AG04449 (cell line): ENCODE results near the gene PPARA.

ENCODE experiments used
- CTCF ChIA-PET: fragments of 350-600 bp; formaldehyde crosslinking; extraction: SDS; loops from one replicate; lab custom pipeline; 2021; ENCODE audit warnings: antibody characterized with exemption; lab: Yijun Ruan, JAX
- POLR2A ChIA-PET: fragments of 400-600, 350-600 bp; formaldehyde crosslinking; extraction: SDS; loops from one replicate; lab custom pipeline; 2020; ENCODE audit warnings: antibody characterized with exemption, inconsistent platforms; lab: Yijun Ruan, JAX
- DNase-seq: peaks from one replicate; pipeline ENCODE4 v3.0.0-alpha.2; 2010; ENCODE audit warnings: low read depth, low spot score
- H3K4me3 ChIP-seq: 2 replicates; pipeline ENCODE4 v1.5.1; 2011; ENCODE audit warnings: low read depth, mild to moderate bottlenecking, control low read depth, low read length
- CTCF ChIP-seq: IDR thresholded peaks from one replicate; pipeline ENCODE4 v1.5.1; 2011; ENCODE audit warnings: mild to moderate bottlenecking, moderate library complexity, low read length, control low read depth, inconsistent platforms; ENCODE audit not compliant: insufficient read depth; ENCODE audit errors: missing control alignments

Gene PPARA

DNA sequence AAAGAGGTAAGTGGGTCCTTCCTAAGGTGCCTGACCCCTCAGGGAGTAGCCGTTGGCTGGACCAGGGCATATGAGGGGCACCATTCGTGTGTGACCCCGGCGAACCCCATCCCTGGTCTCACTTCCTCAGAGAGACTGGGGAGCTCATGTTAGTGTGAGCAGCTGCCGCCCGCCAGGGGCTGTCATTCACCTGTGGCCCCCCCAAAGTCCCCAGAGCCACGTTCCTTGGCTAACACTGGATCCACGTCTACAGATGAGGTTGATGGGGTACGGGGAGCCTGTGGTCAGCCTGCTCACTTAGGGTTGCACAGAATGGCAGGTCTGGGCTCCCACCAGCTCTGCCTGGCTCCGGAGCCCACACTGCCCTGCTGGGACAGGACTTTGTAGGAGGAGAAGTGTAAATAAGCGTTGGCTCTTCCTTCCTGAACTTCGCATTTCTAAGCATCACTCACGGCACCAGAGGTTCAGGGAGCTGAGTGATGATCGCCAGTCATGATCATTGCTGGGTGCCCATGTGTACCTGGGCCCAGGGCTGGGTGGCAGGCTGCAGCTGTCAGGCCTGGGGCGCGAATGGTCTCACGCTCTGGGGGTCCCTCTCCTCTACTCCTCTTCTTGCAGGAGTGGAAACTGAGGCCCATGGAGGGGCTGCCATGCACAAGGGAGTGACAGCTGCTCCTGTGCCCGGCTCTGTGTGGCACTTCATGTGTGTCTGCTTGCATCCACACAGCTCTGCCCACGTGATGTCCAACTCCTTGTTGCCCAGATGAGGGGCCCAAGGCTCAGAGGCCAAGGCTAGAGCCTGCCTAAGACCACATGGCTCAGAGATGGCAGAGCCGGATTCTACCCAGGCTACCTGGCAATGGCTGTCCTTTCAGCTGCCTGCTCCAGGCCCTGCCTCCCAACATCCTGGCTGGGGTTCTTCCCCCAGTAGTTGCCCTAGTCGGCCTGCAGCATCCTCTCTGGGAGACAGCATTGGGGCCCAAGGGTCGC lies 128.6 kb downstream of the PPARA start:
- CTCF ChIA-PET, result interaction anchor here (2.2 kb wide), 1 partner anchor 11 kb away, joined by 9 read pairs; the partner anchor contains the start of gene TTC38
- no peak for DNase-seq
- H3K4me3 ChIP-seq, result no peak overlapping the region
- no peak for TF ChIP-seq CTCF
- POLR2A ChIA-PET, result interaction anchor here (0.8 kb wide), 1 partner anchor 10 kb away, joined by 3 read pairs; no protein-coding TSS in a partner anchor

DNA sequence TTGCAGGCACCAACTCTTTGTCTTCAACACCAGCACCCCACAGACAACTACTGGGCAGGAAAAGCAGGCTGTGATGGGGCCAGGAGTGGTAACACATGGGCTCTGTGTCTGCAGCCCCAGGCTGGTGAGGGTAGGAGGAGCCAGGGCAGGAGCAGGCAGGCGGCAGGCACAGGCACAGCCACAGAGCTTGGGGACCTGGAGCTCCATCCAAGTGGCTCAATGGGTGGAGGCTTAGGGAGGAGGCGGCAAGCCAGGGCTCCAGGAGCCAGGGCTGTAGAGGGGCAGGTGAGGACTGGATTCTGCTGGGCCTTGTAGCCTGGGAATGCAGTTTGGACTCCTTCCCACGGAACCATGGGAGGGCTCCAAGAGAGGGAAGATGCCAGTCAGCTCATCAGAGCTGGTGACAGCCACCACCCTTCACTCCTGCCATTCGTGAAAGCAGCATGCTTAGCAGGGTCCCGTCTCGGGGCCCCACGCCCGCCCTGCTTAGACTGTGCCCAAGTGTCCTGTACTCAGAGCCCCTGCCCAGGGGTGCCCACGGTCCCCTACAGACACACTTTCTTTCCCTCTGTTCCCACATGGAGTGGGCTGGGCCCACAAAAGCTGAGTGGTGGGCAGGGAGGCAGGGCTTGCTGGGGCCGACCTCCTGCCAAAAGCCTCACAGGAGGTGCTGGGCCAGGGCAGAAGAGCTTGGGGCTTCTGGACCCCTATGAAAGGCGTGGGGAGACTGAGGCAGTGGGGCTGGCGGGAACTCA lies 129.9 kb downstream of the PPARA start:
- ChIA-PET POLR2A (no interaction called here), CTCF (interaction anchor here (0.6 to 1.0 kb wide), 2 partner anchors 10 to 158 kb away, joined by 3 to 4 read pairs; no protein-coding TSS in a partner anchor)
- DNase-seq, result no peak
- H3K4me3 ChIP-seq, result no peak overlapping the region
- TF ChIP-seq CTCF, result no peak

- H3K4me3 ChIP-seq, result no peak overlapping the region
- ChIA-PET POLR2A (no interaction called here), CTCF (interaction anchor here (0.6 to 1.3 kb wide), 4 partner anchors 9 to 275 kb away, joined by 3 to 4 read pairs (median 4); no protein-coding TSS in a partner anchor)
- no peak for TF ChIP-seq CTCF
- DNase-seq, result no peak
Measured at GRCh38 chr22:46280999-46281623, 130.8 kb downstream of the PPARA start.

GRCh38 chr22:46281866-46282678 lies 131.7 kb downstream of the PPARA start:
- no peak overlapping the region for H3K4me3 ChIP-seq
- CTCF ChIA-PET, result interaction anchor here (0.8 to 1.3 kb wide), 3 partner anchors 8 to 276 kb away, joined by 3 to 4 read pairs (median 3); no protein-coding TSS in a partner anchor
- TF ChIP-seq CTCF, result no peak
- no peak for DNase-seq
- POLR2A ChIA-PET, result no interaction called here

DNA sequence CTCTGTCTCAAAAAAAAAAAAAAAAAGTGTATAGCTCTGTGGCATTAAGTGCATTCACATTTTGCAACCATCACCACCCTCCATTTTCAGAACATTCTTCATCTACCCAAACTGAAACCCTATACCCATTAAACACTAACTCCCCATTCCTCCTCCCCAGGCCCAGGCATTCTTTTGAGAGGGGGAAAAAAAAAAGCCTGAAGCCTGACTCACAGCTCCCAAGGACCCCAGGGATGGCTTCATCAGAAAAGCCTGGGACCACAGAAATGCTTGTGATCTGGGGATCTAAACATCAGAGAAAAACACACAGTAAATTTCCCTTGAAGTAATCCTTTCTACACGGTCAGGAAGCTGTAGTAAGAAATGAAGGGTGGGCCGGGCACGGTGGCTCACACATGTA lies 135.7 kb downstream of the PPARA start:
- ChIA-PET POLR2A (interaction anchor here (1.3 kb wide), 1 partner anchor 11 kb away, joined by 3 read pairs; the partner anchor contains the start of gene GTSE1), CTCF (interaction anchor here (1.0 kb wide), 1 partner anchor 27 kb away, joined by 3 read pairs; no protein-coding TSS in a partner anchor)
- no peak overlapping the region for H3K4me3 ChIP-seq
- TF ChIP-seq CTCF, result no peak
- peak; percentile 24 for DNase-seq
